ENCODE measurements around the gene MBNL1. TPM values are rescaled to one million over a fixed set of nuclear protein-coding genes. Genes with fewer than 3 reads are reported as not detected.

Gene MBNL1
- total and polyA plus RNA-seq, 11 donors: 46.8 to 416 (median 189) TPM

DNA sequence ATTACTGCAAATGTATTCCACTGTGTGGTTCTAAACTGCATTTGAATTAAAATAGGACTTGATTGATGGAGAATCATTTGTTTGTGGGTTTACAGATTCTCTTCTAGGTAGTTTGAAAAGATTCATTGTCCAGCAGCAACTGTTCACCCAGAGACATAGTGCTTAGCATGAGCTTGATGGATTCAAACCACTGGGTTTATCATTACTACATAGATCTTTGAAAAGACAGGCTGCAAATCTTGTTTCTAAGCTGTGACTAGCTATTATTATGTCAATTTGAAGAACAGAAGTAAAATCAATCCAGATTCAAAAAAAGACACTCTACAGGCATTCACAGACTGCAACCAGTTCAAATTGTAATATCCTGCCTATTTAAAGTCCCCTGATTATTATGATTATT, 49.8 kb downstream of the MBNL1 start:
- Histone ChIP-seq H3K36me3 (no peaks in the 10 kb centered on the region), H3K27ac (peak overlapping the region in 10 of 12 donors; percentile 8 to 78 (median 34)), H3K4me3 (no peak overlapping the region), H3K9me3 (no peaks in the 10 kb centered on the region), H3K4me1 (peaks cover 9 to 100% (median 82%) of the 10 kb centered on the region in 12 donors), H3K27me3 (no peaks in the 10 kb centered on the region)
- TF ChIP-seq POLR2A (IDR thresholded peaks at IDR 0.05): no peak
- TF ChIP-seq, protein P1, sequence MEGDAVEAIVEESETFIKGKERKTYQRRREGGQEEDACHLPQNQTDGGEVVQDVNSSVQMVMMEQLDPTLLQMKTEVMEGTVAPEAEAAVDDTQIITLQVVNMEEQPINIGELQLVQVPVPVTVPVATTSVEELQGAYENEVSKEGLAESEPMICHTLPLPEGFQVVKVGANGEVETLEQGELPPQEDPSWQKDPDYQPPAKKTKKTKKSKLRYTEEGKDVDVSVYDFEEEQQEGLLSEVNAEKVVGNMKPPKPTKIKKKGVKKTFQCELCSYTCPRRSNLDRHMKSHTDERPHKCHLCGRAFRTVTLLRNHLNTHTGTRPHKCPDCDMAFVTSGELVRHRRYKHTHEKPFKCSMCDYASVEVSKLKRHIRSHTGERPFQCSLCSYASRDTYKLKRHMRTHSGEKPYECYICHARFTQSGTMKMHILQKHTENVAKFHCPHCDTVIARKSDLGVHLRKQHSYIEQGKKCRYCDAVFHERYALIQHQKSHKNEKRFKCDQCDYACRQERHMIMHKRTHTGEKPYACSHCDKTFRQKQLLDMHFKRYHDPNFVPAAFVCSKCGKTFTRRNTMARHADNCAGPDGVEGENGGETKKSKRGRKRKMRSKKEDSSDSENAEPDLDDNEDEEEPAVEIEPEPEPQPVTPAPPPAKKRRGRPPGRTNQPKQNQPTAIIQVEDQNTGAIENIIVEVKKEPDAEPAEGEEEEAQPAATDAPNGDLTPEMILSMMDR (IDR thresholded peaks at IDR 0.05): no peak
- DNase-seq (no peak), ATAC-seq (no peak)
- intact Hi-C loops (cut with DNase I): no loop called here

- H3K4me3 ChIP-seq: no peak overlapping the region
- DNase-seq (no peak), ATAC-seq (no peak)
- WGBS, 4 donors: 57 to 74% (median 65%) methylated on average over 2 of the region's 2 CpGs
- TF ChIP-seq POLR2A (IDR thresholded peaks at IDR 0.05): no peak
- TF ChIP-seq, protein P1 (IDR thresholded peaks at IDR 0.05): no peak
- intact Hi-C loops (cut with DNase I): no loop called here
- no peaks in the 10 kb centered on the region for H3K27me3 ChIP-seq
- no peaks in the 10 kb centered on the region for H3K9me3 ChIP-seq
- no peaks in the 10 kb centered on the region for H3K36me3 ChIP-seq
- peaks cover 8 to 100% (median 89%) of the 10 kb centered on the region in 12 donors for H3K4me1 ChIP-seq
- peak overlapping the region in 8 of 12 donors; percentile 7 to 78 (median 48) for H3K27ac ChIP-seq
Measured at GRCh38 chr3:152319256-152319655, 50.5 kb downstream of the MBNL1 start.

DNA sequence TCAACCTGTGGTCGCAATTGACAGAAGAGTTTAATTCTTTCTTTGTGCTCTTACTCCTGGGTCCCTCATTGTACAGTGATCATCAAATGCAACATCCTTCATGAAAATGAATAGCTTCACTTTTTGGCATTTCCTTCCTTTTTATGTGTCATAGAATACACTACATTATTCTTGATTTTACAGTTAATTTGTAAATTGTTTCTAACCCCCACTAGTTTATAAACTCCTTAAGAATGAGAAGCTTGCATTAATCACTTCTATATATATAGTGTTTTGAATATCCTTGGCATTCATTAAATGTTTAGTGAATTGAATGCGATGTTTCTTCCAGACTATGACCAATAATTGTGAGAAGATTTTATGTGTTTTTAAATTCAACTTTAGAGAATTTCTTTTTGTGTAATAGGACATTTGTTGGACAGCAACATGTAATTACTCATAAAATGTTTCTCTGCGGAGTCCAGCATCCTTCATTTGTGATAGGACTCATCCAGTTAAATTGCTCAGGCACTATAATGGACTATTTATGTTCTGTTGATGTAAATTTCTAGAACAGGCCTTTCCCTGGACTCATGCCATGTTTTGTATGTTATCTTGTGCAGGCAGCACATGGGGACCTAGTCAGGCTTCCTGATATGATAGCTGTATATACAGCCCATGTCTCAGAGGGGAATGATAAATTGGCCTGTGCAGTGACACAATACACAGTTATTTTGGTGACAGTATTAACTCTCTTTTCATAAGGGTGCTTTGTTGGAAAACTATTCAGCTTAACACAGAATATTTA, 51.3 kb downstream of the MBNL1 start:
- 56 to 65% (median 61%) methylated on average over 3 of the region's 3 CpGs for WGBS, 4 donors
- intact Hi-C loops (cut with DNase I): loop anchor here in 3 of 10 donors (5.0 to 10.0 kb wide), 3 partner anchors 43 to 115 kb away; no protein-coding TSS in a partner anchor
- Histone ChIP-seq H3K4me3 (no peak overlapping the region), H3K4me1 (peaks cover under 1 to 98% (median 87%) of the 10 kb centered on the region in 12 donors), H3K9me3 (no peaks in the 10 kb centered on the region), H3K36me3 (no peaks in the 10 kb centered on the region), H3K27me3 (no peaks in the 10 kb centered on the region), H3K27ac (peak overlapping the region; percentile 19 to 78 (median 54))
- TF ChIP-seq POLR2A (IDR thresholded peaks at IDR 0.05): no peak
- TF ChIP-seq, protein P1 (IDR thresholded peaks at IDR 0.05): no peak
- ATAC-seq: peak in 3 of 4 donors; percentile 23 to 52 (median 24)
- no peak for DNase-seq

DNA sequence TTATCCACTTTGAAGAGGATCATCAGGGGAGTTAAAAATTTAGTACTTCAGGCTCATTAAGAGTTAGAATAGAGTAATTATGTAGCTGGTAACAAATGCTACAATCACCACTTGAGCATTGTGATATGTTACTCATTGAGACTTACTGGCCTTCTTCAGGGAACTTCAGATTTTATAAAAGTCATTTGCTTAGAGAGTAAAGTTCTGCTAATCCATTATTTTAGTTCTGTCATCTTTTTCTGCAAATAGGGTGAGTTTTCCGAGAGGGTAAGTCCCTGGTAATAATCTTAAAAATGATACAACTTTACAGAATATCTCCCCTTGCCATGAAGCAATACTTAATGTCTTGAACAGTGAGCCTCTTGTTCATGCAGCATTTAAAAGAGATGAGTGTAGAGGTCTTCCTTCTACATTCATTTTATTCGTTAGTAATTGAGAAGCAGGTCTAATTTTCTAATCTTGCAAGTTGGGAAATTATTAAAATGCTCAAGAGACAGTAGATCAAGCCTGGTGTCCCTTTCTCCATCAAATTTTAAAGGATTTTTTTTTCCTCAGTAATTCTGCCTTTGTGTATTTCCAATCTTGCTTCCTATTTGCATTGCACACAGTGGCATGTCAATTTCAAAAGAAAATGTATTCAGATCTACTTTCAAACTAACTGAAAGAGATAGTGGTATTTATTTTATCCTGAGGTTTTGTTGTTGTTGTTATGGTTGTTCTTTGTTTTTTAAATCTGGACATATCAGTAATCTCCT, 52.6 kb downstream of the MBNL1 start:
- peak overlapping the region in 11 of 12 donors; percentile 22 to 78 (median 55) for H3K27ac ChIP-seq
- no peaks in the 10 kb centered on the region for H3K36me3 ChIP-seq
- DNase-seq (no peak), ATAC-seq (no peak)
- H3K4me1 ChIP-seq: peaks cover 0 to 92% (median 76%) of the 10 kb centered on the region in 12 donors
- H3K4me3 ChIP-seq: no peak overlapping the region
- H3K27me3 ChIP-seq: no peaks in the 10 kb centered on the region
- 49 to 60% (median 54%) methylated on average over 2 of the region's 2 CpGs for WGBS, 4 donors
- peaks cover 0 to 8% (median 2%) of the 10 kb centered on the region in 12 donors for H3K9me3 ChIP-seq
- intact Hi-C loops (cut with DNase I): loop anchor here in 3 of 10 donors (5.0 to 10.0 kb wide), 3 partner anchors 44 to 113 kb away; no protein-coding TSS in a partner anchor
- TF ChIP-seq POLR2A (IDR thresholded peaks at IDR 0.05): no peak
- TF ChIP-seq, protein P1 (IDR thresholded peaks at IDR 0.05): no peak
